Epidermal melanocyte (primary cell): ENCODE measurements around the gene PRDM12.
A peak's percentile ranks its signal among the peaks of the same experiment; 100 is the strongest.
"Not testable (repeated sequence)": the region's sequence is repeated elsewhere in the genome, so short reads cannot be mapped to it uniquely, and the experiment has no call there.

ENCODE experiments used
- DNase-seq: peaks from one replicate; pipeline ENCODE4 v3.0.0; 2011; ENCODE audit warnings: low spot score; ENCODE audit not compliant: insufficient read length

The PRDM12 gene

DNA sequence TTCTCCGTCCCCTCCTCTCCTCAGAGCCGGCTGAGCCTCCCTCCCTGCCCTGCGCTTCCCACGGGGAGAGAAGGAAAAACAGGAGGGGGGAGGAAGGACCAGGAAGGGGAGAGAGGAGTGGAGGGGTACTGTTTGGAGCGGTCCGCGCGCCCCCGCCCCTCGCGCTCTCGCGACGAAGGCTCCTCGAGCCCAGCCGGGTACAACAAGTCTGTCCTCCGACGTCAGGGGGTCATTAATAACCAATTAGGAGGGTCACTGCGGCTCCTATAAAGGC, 480 bp upstream of the PRDM12 start:
- no peak for DNase-seq

DNA sequence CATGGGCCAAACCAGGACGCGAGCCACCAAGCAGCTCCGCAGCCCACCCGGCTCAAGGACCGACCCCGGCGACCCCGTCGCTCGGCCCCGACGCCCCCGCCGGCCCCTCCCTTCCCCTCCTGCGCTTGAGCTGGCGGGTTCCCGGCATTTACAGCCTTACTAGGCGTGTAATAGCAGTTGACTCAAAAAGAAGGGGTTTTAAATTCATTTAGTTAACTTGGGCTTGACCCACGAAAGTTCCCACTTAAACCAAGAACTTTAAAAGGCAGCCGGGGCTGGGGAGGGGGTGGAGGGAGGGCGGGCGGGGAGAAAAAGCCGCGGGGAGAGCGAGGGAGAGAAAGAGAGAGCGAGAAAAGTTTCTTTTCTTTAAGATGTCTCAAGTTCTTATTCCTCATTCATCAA, 636 bp downstream of the PRDM12 start:
- DNase-seq: no peak

GRCh38 chr9:130665431-130666392, 1.3 kb downstream of the PRDM12 start:
- DNase-seq: no peak

DNA sequence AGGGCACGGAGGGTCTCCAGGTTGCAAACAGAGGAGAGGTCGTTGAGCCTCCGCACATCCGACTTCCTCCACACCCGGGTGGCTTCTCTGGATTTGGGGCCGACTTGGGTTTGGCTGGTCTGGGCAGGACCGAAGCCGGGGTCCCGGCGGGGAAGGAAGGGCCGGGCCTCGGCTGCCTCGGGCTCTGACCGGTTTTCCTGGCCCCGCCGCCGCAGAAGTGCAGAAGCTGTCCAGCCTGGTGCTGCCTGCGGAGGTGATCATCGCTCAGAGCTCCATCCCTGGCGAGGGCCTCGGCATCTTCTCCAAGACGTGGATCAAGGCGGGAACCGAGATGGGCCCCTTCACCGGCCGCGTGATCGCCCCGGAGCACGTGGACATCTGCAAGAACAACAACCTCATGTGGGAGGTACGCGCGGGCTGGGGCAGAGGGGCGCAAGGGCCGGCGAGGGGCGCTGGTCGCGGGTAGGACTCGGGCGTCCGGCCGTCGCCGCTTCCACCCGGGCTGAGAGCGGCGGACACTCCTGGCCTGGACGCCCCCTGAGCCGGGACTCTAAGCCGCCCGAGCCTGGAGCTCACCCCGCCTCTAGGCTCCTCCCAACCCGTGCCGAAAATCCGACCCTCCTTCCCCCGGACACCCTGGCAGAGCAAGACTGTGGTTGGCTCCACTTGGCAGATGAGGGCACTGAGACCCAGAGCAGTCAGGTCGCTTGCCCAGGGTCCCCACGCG, 2.2 kb downstream of the PRDM12 start:
- no peak for DNase-seq

DNA sequence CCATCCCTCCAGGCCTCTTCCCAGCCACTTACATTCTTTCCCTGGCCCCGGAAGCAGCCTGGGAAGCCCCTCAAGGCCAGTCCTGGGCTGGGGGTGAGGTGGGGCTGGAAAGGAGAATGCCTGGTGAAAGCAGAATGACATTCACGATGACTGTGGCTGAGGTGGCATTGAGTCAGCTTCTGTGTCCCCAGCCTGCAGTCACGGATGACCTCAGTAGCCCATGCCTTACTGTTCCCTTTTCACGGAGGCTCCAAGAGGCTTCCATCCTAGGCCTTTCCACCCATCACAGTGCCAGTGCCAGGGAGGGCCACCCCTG, 2.7 kb downstream of the PRDM12 start:
- DNase-seq: no peak

GRCh38 chr9:130668196-130668595, 3.8 kb downstream of the PRDM12 start:
- no peak for DNase-seq

- DNase-seq: no peak
Measured at GRCh38 chr9:130668659-130669058, 4.3 kb downstream of the PRDM12 start.

- no peak for DNase-seq
Measured at GRCh38 chr9:130669965-130670364, 5.6 kb downstream of the PRDM12 start.

- no peak for DNase-seq
Measured at GRCh38 chr9:130670644-130671043, 6.2 kb downstream of the PRDM12 start.

DNA sequence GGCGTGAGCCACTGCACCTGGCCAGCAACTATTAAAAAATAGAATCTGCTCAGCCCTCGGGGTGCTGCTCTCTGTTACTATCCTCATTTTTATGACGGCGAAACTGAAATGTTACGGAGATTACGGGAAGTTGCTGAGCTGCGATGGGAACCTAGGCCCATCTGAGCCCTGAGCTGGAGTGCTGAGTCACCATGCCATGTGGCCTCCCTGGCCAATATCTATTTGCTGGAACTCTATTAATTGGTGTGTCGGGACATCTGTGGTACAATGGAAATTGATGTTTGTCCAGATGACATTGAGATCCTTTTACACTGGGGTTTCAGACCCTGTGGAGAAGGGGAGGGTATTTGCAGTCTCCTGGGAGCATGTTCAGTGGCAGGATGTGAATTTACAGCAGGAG, 8.1 kb downstream of the PRDM12 start:
- no peak for DNase-seq

GRCh38 chr9:130672933-130673615, 8.7 kb downstream of the PRDM12 start:
- DNase-seq: no peak

GRCh38 chr9:130675396-130675795, 11.0 kb downstream of the PRDM12 start:
- no peak for DNase-seq

GRCh38 chr9:130677252-130677651, 12.9 kb downstream of the PRDM12 start:
- no peak for DNase-seq

GRCh38 chr9:130680836-130681768, 16.7 kb downstream of the PRDM12 start:
- no peak for DNase-seq

DNA sequence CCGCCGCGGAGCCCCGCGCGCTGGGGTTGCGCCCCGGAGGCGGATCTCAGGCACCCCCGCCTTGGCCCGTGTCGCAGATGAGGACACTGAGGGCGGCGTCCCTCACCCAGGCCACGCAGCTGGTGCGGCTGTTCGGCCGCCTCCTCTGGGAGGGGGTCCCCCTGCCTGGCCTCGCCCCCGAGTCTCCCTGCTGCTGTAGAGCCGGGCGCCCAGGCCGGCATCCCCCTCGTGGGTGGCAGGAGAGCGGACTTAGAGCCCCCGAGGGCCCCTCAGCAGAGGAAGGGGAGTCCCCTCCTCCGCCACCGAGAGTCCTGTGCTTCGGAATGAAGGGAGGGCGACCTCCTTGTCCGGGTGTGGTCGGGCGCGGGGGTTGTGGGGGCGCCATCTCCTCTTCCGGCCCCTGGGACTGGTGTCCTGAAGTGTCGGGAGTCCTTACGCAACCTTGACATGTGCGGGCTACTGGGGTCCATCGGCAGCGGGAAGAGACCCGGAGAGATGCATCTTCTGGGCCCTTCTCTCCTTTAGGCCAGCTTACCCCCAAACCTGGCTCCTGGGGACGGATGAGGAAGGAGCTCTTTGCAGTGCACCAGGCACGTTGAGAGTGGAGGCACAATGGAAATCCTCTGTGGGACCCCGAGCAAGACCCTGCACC, 17.5 kb downstream of the PRDM12 start:
- no peak for DNase-seq

GRCh38 chr9:130682421-130683121, 18.2 kb downstream of the PRDM12 start:
- peak; percentile 98 for DNase-seq

- DNase-seq: no peak
Measured at GRCh38 chr9:130685104-130685503, 20.7 kb downstream of the PRDM12 start.

- DNase-seq: not testable (repeated sequence)
Measured at GRCh38 chr9:130685945-130686344, 21.6 kb downstream of the PRDM12 start.

GRCh38 chr9:130687615-130688014, 23.2 kb downstream of the PRDM12 start:
- DNase-seq: no peak

DNA sequence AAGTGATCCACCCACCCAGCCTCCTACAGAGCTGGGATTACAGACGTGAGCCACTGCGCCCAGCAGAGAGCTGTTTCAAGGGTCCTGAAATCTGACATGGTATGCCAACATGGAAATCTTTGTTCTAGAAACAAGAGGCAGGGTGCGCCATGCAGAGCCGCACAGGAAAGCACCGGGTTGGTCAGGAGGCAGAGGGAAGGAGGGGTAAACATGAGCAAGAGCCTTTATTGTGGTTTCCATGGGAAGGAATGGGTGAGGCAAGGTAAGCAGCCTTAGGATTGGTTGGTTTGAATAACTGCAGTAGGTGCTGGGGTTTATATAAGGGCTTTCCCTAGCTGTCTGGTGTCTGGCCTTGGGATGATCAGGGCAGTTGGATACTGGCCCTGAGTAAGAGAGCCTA, 23.7 kb downstream of the PRDM12 start:
- DNase-seq: no peak
